HG03139 (cell line): Measurements from ENCODE around the gene CITED2.
"Not testable (repeated sequence)": the region's sequence is repeated elsewhere in the genome, so short reads cannot be mapped to it uniquely, and the experiment has no call there.

Experiments
- ATAC-seq: cut with Tn5 transposase; IDR thresholded peaks from one replicate; pipeline ENCODE4 v1.9.1; 2021; ENCODE audit not compliant: unreplicated experiment

Gene CITED2

GRCh38 chr6:139367810-139368351 lies 6.6 kb downstream of the CITED2 start:
- ATAC-seq: no peak

- ATAC-seq: no peak
Measured at GRCh38 chr6:139364982-139365379, 9.5 kb downstream of the CITED2 start.

- ATAC-seq: no peak
Measured at GRCh38 chr6:139364302-139364981, 10.0 kb downstream of the CITED2 start.

- ATAC-seq: not testable (repeated sequence)
Measured at GRCh38 chr6:139363797-139364196, 10.7 kb downstream of the CITED2 start.

- not testable (repeated sequence) for ATAC-seq
Measured at GRCh38 chr6:139363123-139363522, 11.3 kb downstream of the CITED2 start.

GRCh38 chr6:139361211-139361610 lies 13.2 kb downstream of the CITED2 start:
- no peak for ATAC-seq

- no peak for ATAC-seq
Measured at GRCh38 chr6:139356924-139357323, 17.5 kb downstream of the CITED2 start.

- no peak for ATAC-seq
Measured at GRCh38 chr6:139355777-139356445, 18.5 kb downstream of the CITED2 start.

- no peak for ATAC-seq
Measured at GRCh38 chr6:139355172-139355571, 19.3 kb downstream of the CITED2 start.

- no peak for ATAC-seq
Measured at GRCh38 chr6:139354189-139354588, 20.3 kb downstream of the CITED2 start.

- no peak for ATAC-seq
Measured at GRCh38 chr6:139349464-139350020, 24.9 kb downstream of the CITED2 start.

- ATAC-seq: no peak
Measured at GRCh38 chr6:139346392-139346791, 28.1 kb downstream of the CITED2 start.

- no peak for ATAC-seq
Measured at GRCh38 chr6:139344186-139344963, 30.1 kb downstream of the CITED2 start.

GRCh38 chr6:139343052-139343750 lies 31.2 kb downstream of the CITED2 start:
- ATAC-seq: no peak

- no peak for ATAC-seq
Measured at GRCh38 chr6:139341060-139341459, 33.4 kb downstream of the CITED2 start.

- ATAC-seq: no peak
Measured at GRCh38 chr6:139338795-139339194, 35.7 kb downstream of the CITED2 start.

GRCh38 chr6:139337830-139338229 lies 36.6 kb downstream of the CITED2 start:
- no peak for ATAC-seq

GRCh38 chr6:139337001-139337400 lies 37.4 kb downstream of the CITED2 start:
- no peak for ATAC-seq

- ATAC-seq: no peak
Measured at GRCh38 chr6:139336488-139336887, 38.0 kb downstream of the CITED2 start.

- ATAC-seq: no peak
Measured at GRCh38 chr6:139335447-139336210, 38.8 kb downstream of the CITED2 start.
